Suppressor macrophage (primary cell): Measurements from ENCODE around the gene LRMDA.

Experiments used
- DNase-seq, 4 experiments: peaks; one replicate each; pipeline ENCODE4 v3.0.0-alpha.2; 2020 to 2022

LRMDA gene

GRCh38 chr10:76242956-76243355 lies 811.5 kb downstream of the LRMDA start:
- DNase-seq: no peak

- no peak for DNase-seq
These were observed 812.8 kb downstream of the LRMDA start for GRCh38 chr10:76244061-76244686.

GRCh38 chr10:76245951-76246495 lies 814.6 kb downstream of the LRMDA start:
- no peak for DNase-seq

- no peak for DNase-seq
These were observed 817.3 kb downstream of the LRMDA start for GRCh38 chr10:76248649-76249200.

DNA sequence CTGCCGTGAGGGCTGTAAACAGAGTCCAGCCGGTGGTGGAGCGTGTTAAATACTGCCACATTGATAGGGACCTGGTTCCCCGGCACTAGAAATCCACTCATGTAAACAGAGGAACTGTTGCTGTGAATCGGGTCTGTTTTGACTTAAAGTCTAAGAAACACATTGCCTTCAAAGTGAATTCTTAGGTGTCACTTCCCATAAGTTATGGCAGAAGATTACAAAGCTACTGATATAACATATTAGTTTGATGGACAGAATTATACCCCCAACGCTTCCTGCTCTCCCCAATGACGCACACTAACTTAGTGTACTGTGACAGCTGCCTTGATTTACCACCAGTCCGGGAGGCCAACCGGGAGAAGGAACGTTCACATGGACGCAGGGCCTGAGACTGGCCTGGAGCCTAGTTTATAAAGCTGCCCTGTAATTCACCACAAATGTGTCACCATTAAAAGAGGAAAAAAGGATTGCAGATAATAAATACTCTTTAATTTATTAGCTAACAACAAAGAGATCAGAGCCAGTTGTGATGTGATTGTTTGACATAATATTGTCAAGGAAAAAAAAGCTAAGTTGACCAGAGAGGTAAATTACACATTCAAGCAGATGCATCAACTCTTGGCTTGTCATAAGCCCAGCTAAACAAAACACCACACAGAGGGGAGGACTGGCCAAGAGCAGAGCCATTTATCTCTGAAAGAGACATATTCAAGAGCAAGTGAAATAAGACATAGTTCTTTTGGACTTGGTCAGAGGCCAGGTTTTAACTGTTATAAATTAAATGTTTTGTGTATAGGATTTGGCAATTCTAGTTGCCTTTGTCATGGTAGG lies 820.6 kb downstream of the LRMDA start:
- DNase-seq: no peak

DNA sequence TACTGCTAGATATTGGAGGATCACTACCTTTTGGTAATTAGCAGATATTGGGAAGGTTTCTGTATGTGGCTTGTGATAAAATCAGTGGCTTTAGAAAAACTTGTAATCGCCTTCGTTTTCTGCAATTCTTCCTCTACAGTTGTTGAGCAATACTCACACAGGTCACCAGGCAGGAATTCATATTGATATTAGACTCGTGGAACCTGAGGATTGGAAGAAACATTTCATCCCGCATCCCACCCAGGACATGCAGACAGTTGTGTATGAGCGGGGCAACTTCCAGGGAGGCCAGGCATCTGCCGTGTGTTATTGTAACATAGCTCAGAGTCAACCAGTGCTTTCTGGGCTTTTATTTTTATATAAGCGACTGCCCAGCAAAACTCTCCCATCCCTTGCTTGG lies 821.3 kb downstream of the LRMDA start:
- no peak for DNase-seq

DNA sequence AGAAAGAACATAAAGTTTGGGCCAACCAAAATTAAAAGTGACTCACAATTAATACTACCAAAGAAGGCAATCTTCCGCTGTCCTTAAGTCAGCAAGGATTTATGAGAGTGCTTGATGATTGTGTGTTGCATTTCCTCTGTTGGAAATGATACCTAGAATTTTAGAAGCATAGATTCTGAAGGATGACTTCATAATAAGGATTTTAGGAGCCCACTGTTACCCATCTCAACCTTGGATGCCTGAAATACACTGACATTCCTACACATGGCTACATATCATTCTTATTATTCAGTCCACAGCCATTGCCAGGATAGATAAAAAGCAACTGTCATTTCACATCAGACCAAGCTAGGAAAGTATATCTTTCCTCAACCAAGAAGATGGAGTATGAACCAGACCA lies 823.8 kb downstream of the LRMDA start:
- DNase-seq: no peak

GRCh38 chr10:76257816-76258215 lies 826.4 kb downstream of the LRMDA start:
- no peak for DNase-seq

DNA sequence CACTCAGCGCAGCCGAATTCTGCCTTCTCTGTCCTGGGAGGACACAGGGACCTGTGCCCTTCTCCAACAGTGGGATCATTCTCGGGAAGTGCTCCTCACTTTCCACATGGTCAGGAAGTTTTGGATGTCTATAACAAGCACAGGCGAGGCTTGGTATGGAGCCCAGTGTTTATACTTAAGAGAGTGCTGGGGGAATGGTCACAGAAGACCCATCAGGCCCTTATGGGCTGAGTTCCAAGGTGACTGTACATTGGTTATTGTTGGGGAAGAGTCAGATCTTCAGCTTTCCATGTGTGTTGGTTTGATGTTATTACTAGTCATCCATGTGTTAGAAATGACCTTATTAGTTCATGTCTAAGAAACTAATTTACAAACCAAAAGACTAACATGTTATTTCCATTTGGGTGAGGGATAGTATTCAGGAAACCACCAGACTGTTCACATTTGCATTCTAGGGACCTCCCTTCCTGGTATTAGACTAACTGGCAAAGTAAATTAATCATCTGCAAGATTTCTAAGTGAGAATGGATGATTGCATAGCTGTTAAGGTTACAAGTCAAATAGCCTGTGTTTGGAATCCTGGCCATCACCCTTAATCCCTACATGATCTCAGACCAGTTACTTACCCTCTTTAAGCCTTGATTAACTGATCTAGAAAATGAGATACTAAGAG lies 834.2 kb downstream of the LRMDA start:
- no peak for DNase-seq

DNA sequence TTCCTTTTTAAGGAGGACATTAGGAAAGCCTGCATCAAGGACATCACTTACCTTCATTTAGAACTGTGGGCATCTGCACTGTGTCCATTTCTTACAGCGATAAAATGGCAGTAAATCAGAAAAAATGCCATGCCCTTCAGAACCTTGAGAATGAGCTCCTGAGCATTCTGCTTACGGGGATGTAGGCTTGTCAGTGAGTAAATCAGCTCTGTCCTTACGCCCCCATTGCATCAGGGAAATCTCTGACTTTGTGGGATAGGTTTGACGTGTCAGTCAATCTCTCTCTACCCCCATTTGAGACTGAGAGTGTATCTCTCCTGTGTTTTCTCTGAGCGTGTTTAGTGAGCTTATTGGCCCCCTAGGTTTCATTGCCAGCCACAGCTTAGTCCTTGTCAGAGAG lies 837.1 kb downstream of the LRMDA start:
- DNase-seq: no peak

DNA sequence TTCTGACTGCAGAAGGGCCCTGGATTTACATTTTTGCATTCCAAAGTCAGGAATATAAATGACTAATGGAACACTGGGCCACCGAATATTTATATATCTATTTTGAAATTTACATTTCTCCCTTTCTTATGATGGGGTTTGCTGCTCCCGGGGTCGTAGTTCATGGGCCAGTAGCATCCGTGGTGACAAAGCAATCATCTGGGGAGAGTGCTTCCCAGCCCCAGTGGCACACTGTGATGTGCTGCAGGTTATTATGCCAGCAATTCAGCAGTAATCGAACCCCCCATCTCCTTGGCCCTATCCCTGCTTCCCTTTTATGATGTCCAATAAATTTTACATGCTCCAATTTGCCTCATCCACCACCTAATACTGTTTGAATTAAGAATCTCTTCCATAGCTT lies 837.5 kb downstream of the LRMDA start:
- no peak for DNase-seq

- no peak for DNase-seq
These were observed 839.0 kb downstream of the LRMDA start for GRCh38 chr10:76270464-76270863.

DNA sequence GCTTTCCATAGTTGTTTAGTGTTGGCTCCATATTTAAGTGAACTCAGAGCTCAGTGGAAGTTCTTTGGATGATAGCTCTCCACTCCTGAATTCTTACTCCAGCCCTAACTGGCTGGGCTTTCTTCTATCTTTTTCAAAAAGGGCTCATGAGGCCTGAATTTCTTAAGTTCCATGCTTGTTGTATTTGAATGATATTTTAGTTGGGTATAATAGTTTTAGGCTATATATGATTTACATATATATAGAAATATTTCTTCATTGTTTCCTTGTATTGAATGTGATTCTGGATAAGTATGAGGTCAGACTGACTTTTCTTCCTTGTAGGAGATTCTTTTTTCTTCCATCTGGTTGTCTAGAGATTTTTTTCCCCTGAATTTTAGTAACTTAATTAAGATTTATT lies 843.5 kb downstream of the LRMDA start:
- DNase-seq: no peak

GRCh38 chr10:76278811-76279460 lies 847.5 kb downstream of the LRMDA start:
- DNase-seq: no peak

DNA sequence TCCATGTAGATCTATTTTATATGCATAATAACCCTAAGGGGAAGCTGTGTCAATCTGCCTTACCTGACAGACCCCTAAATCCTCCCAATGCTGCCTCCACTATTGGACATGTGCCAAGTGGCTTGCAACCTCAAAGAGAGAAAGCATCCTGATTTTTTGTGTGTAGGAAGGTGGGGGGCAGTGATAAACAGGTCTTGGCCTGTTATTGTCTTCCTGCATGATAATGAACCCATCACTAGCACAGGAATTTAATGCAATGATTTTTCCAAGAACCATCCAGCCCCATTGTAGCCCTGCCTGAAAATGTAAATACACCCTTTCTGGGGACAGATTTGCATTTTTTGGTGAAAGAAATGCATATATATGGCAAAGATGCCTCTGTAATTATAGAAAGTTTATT lies 850.2 kb downstream of the LRMDA start:
- DNase-seq: no peak

- DNase-seq: no peak
These were observed 850.9 kb downstream of the LRMDA start for GRCh38 chr10:76282061-76283025.

DNA sequence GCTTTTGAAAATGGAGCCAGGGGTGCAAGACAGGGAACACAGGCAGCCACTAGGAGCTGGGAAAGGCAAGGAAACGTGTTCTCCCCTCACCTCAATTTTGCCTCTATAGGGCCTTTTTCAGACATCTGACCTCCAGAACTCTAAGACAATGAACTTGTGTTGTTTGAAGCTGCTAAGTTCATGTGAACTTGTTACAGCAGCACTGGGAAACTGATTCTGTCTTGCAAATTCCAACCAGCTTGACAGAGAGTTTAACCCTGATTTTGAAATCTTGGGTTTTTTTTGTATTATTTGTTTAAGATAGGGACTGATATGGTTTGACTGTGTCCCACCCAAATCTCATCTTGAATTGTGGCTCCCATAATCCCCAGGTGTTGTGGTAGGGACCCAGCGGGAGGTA lies 852.9 kb downstream of the LRMDA start:
- no peak for DNase-seq

GRCh38 chr10:76285012-76285411 lies 853.6 kb downstream of the LRMDA start:
- DNase-seq: no peak

- DNase-seq: no peak
These were observed 854.1 kb downstream of the LRMDA start for GRCh38 chr10:76285515-76285914.

- no peak for DNase-seq
These were observed 855.1 kb downstream of the LRMDA start for GRCh38 chr10:76286536-76286935.

DNA sequence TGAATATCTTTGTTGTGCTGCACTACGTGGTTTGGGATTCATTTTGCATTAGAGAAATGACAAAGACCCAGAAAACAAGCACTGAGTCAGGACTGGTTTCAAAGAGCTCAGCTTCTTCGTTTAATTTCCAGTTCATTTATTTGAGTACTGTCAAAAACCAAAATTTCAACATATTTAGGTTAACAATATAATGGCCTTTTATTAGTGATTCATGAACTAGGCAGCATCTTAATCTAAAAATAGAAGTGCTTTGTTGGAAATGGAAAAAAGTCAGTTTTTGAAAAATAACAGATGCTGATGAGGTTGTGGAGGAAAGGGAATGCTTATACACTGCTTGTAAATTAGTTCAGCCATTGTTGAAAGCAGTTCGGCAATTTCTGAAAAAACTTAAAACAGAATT lies 856.4 kb downstream of the LRMDA start:
- DNase-seq: no peak
